Erythroblast (primary cell): ENCODE results near the gene ERGIC1.

Source experiments
- GATA1 ChIP-seq: IDR thresholded peaks from 2 replicates; pipeline ENCODE4 v1.6.1; 2011; ENCODE audit warnings: low read depth, mild to moderate bottlenecking, control low read depth, low read length, moderate library complexity
- POLR2A ChIP-seq: IDR thresholded peaks from 2 replicates; pipeline ENCODE4 v1.6.1; 2011; ENCODE audit warnings: mild to moderate bottlenecking, low read length

GRCh38 chr5:172790496-172790889, 43.6 kb upstream of the ERGIC1 start:
- no peak for TF ChIP-seq POLR2A
- no peak for TF ChIP-seq GATA1
